ENCODE measurements around the gene RPS4Y1. TPM values are rescaled to one million over a fixed set of nuclear protein-coding genes. Genes with fewer than 3 reads are reported as not detected.
"Not testable (repeated sequence)": the region's sequence is repeated elsewhere in the genome, so short reads cannot be mapped to it uniquely, and the experiment has no call there.

The RPS4Y1 gene
- total RNA-seq: 100 to 1,000 TPM in 3 of 6 donors, 1 to 10 TPM in 1, under 1 TPM in 2; 0.72 to 241 (median 94.1) TPM

DNA sequence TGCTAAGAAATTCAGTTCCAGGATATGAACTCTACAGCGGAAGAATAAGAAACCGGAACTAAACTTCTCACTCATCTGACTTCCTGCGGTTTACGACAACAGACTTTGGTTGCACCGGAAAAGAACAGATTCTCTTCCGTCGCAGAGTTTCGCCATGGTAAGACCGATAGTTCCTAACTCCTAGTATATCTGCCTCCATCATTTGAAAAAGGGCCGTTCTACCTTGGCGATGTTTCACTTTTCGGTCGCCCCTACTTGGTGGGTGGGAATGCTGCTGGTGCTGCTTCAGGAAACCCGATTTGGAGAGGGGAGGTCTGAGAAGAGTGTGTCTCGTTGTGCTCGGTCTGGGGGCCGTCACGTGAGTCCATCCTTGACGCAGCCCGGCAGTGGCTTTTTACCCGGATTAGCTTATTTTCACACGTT lies at the start of gene RPS4Y1:
Gene RPS4Y1, plus strand, starts transcription at position 132 of the 423 bp plus-strand sequence. Its CDS starts 23 bp downstream, at position 155.
- TF ChIP-seq EP300 (IDR thresholded peaks at IDR 0.05) (no peak), POLR2A (IDR thresholded peaks at IDR 0.05) (peak in 1 of 4 donors; percentile 51), CTCF (IDR thresholded peaks at IDR 0.05) (no peak)
- Histone ChIP-seq H3K27me3 (no peaks in the 10 kb centered on the region), H3K9me3 (no peaks in the 10 kb centered on the region), H3K36me3 (no peaks in the 10 kb centered on the region), H3K4me1 (peaks cover 0 to 8% (median 0%) of the 10 kb centered on the region in 4 donors), H3K27ac (peak within 1 kb of the TSS in 2 of 4 donors; percentile 48 to 70), H3K4me3 (peak within 1 kb of the TSS in 2 of 4 donors; percentile 61 to 68)
- ATAC-seq (ENCODE audit: low FRiP score in 2 of 2): peak in 1 of 2 donors; percentile 85
- DNase-seq: no peak
- 2% methylated on average over 7 of the region's 22 CpGs; no CpG with 5 or more reads in 1 of the 2 donors for whole genome bisulfite sequencing, 2 donors

GRCh38 chrY:2796977-2797523 lies 44.4 kb upstream of the RPS4Y1 start:
- Histone ChIP-seq H3K27me3 (no peaks in the 10 kb centered on the region), H3K4me3 (no peak overlapping the region), H3K9me3 (no peaks in the 10 kb centered on the region), H3K36me3 (no peaks in the 10 kb centered on the region), H3K27ac (no peak overlapping the region), H3K4me1 (no peaks in the 10 kb centered on the region)
- WGBS, 2 donors: 82% methylated on average over 6 of the region's 7 CpGs; no CpG with 5 or more reads in 1 of the 2 donors
- no peak for TF ChIP-seq POLR2A (IDR thresholded peaks at IDR 0.05)
- TF ChIP-seq EP300 (IDR thresholded peaks at IDR 0.05): no peak
- no peak for TF ChIP-seq POLR2AphosphoS5 (IDR thresholded peaks at IDR 0.05)
- TF ChIP-seq CTCF (IDR thresholded peaks at IDR 0.05): no peak
- DNase-seq (no peak), ATAC-seq (ENCODE audit: low FRiP score in 2 of 2) (no peak)

GRCh38 chrY:2797991-2798390 lies 43.4 kb upstream of the RPS4Y1 start:
- TF ChIP-seq EP300 (IDR thresholded peaks at IDR 0.05): no peak
- TF ChIP-seq POLR2A (IDR thresholded peaks at IDR 0.05): no peak
- no peak for TF ChIP-seq CTCF (IDR thresholded peaks at IDR 0.05)
- TF ChIP-seq POLR2AphosphoS5 (IDR thresholded peaks at IDR 0.05): no peak
- H3K9me3 ChIP-seq: no peaks in the 10 kb centered on the region
- H3K36me3 ChIP-seq: no peaks in the 10 kb centered on the region
- no peaks in the 10 kb centered on the region for H3K27me3 ChIP-seq
- H3K4me1 ChIP-seq: no peaks in the 10 kb centered on the region
- no peak for ATAC-seq (ENCODE audit: low FRiP score in 2 of 2)
- H3K27ac ChIP-seq: no peak overlapping the region
- no peak overlapping the region for H3K4me3 ChIP-seq
- no peak for DNase-seq

DNA sequence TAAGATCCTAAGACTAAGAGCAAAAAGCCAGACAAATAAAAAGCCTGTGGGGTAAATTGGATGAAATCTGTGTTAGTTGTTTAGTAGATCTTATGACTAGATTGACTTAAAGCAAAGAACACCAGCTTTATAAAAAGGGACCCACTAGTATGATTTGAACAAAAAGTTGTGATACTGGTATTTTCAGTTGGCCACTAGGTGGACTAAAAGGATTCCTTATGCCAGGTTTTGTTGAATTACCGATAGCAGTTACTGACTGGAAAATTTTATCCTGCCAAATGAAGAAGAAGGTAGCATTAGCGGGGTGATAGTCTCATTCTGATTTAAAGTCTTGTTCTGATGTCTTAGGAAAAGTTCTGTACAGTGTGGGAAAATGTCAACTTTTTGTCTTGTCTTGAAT lies 41.2 kb upstream of the RPS4Y1 start:
- H3K27me3 ChIP-seq: no peaks in the 10 kb centered on the region
- no peak for ATAC-seq (ENCODE audit: low FRiP score in 2 of 2)
- H3K27ac ChIP-seq: no peak overlapping the region
- H3K36me3 ChIP-seq: no peaks in the 10 kb centered on the region
- no peak for DNase-seq
- H3K9me3 ChIP-seq: no peaks in the 10 kb centered on the region
- H3K4me3 ChIP-seq: no peak overlapping the region
- TF ChIP-seq CTCF (IDR thresholded peaks at IDR 0.05) (peak in 2 of 6 experiments; percentile 27 to 29), EP300 (IDR thresholded peaks at IDR 0.05) (no peak)
- no peaks in the 10 kb centered on the region for H3K4me1 ChIP-seq
- WGBS, 2 donors: 20% methylated on average over 2 of the region's 2 CpGs; no CpG with 5 or more reads in 1 of the 2 donors

GRCh38 chrY:2817146-2817896 lies 24.1 kb upstream of the RPS4Y1 start:
- not testable (repeated sequence) for H3K36me3 ChIP-seq; H3K9me3 ChIP-seq; H3K4me3 ChIP-seq; H3K4me1 ChIP-seq; DNase-seq; H3K27me3 ChIP-seq; ATAC-seq (ENCODE audit: low FRiP score in 2 of 2); H3K27ac ChIP-seq
- WGBS, 2 donors: 92% methylated on average over 1 of the region's 10 CpGs; no CpG with 5 or more reads in 1 of the 2 donors
